ENCODE measurements around the gene CLEC18B.

DNA sequence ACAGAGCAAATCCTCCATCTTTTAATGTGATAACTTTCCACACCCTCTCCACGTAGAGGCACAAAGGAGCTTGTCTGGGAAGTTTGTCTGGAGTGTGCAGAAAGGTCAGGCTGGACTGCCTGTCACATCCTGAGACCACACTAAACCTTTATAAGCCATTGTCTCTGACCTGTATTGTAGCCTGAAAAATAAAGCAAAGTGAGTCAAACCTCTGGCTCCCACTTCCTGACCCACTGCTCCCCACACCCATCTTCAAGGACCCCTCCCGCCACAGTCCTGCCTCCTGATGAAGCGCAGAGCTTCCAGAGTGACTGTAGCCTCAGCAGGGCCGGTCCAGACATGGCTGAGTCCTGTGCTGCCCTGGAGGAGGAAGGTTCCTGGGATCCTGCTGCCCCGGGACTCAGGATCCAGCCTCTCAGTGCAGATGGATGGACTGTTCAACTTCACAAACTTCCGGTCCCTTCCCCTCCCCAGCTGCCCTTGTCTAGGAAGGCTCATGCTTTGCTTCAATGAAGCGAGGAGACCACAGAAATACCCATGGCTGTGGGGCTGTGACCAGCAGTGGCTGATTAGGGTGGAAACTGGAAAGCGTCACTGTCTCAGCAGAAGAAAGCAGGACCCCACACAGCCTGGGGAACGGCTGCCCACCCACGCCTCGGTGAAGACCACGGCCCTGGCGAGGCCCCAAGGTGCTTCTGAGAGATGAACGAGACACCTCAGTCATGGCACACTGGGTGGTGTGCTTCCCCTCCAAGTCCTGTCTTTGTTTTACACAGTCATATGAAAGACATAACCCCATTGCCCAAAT lies 30.9 kb upstream of the CLEC18B start:
- TF ChIP-seq CTCF (optimal IDR thresholded peaks at IDR 0.05 in 1 of 3, IDR thresholded peaks at IDR 0.05 in 1 of 3, conservative IDR thresholded peaks at IDR 0.05 in 1 of 3; ENCODE audit: extremely low read depth in 1 of 3, insufficient read depth in 2 of 3, low read length in 3 of 3), result no peak
- no peak for TF ChIP-seq EZH2 (IDR thresholded peaks at IDR 0.05; ENCODE audit: low read length)

All from keratinocyte (primary cell).